HepG2 (cell line): ENCODE measurements around the gene DLL4. TPM values are rescaled to one million over a fixed set of nuclear protein-coding genes. Genes with fewer than 3 reads are reported as not detected.

Experiments
- ATAC-seq: fragments of 200-7000 bp; cut with Tn5 transposase; 3 replicates; pipeline ENCODE4 v1.9.1; 2020; ENCODE audit warnings: mild to moderate bottlenecking, moderate library complexity
- BruUV-seq: library from RNA; stranded (reverse); fragments of 400-500 nt; replicated peaks from 2 replicates; lab custom pipeline; 2021; lab: Mats Ljungman, UMichigan
- CTCF ChIA-PET: fragments of 300-600 bp; formaldehyde crosslinking; extraction: SDS; loops from one replicate; lab custom pipeline; 2021; ENCODE audit warnings: low total read pairs, inconsistent platforms, low intra/inter-chr PET ratio; lab: Yijun Ruan, JAX
- POLR2A ChIA-PET: fragments of 350-600 bp; sonication (Branson Sonifier 250); formaldehyde crosslinking; loops from one replicate; lab custom pipeline; 2020; ENCODE audit warnings: antibody characterized with exemption, inconsistent platforms; lab: Yijun Ruan, JAX
- DNase-seq: peaks from one replicate; pipeline ENCODE4 v3.0.0-alpha.2; 2015; ENCODE audit warnings: low spot score
- FAIRE-seq: peaks from 3 replicates; lab custom pipeline; 2011; peaks lifted over from hg19 to GRCh38; lab: Jason Lieb, UNC
- H2AFZ ChIP-seq: one replicate; pipeline ENCODE4 v1.6.1; 2011; ENCODE audit warnings: low read length, inconsistent platforms
- H3K27ac ChIP-seq: fragments of 300-600 bp; 3 replicates; pipeline ENCODE4 v1.8.0; 2011; ENCODE audit warnings: mixed run types, mild to moderate bottlenecking, mixed read lengths, low read length, inconsistent platforms; ENCODE audit not compliant: insufficient read depth; ENCODE audit errors: extremely low read length
- H3K27me3 ChIP-seq, 2 experiments: fragments of 200-600 bp in 1 of 2; 2 replicates in 1 of 2; 3 replicates in 1 of 2; pipeline versions ENCODE4 v1.6.0 to v1.8.0; 2011; ENCODE audit warnings: low read length in 2 of 2, mild to moderate bottlenecking in 2 of 2, moderate library complexity in 2 of 2, inconsistent platforms in 1 of 2; ENCODE audit not compliant: insufficient read depth in 2 of 2, control insufficient read depth in 1 of 2
- H3K36me3 ChIP-seq, 2 experiments: fragments of 200-600 bp in 1 of 2; replicated peaks in 1 of 2; 2 replicates in 1 of 2; 3 replicates in 1 of 2; pipeline versions ENCODE4 v1.5.1 to v1.8.0; 2011; ENCODE audit warnings: low read length in 2 of 2, inconsistent platforms in 1 of 2; ENCODE audit not compliant: insufficient read depth in 2 of 2, control insufficient read depth in 1 of 2
- H3K4me1 ChIP-seq: 2 replicates; pipeline ENCODE4 v1.5.1; 2012; ENCODE audit warnings: low read length, inconsistent platforms; ENCODE audit not compliant: insufficient read depth
- H3K4me2 ChIP-seq: 2 replicates; pipeline ENCODE4 v1.6.0; 2011; ENCODE audit warnings: low read depth, low read length, inconsistent platforms
- H3K4me3 ChIP-seq, 3 experiments: fragments of 200-600 bp in 1 of 3; sonication (generic), shearing (Covaris generic) in 1 of 3; replicated peaks in 1 of 3; 2 replicates each; pipeline ENCODE4 v1.5.1; 2011 to 2016; ENCODE audit warnings: low read length in 3 of 3, inconsistent platforms in 2 of 3, low read depth in 2 of 3, mild to moderate bottlenecking in 2 of 3, control low read depth in 1 of 3, mixed read lengths in 1 of 3; ENCODE audit not compliant: insufficient read depth in 1 of 3
- H3K79me2 ChIP-seq: one replicate; pipeline ENCODE4 v1.6.1; 2011; ENCODE audit warnings: low read length, inconsistent platforms; ENCODE audit not compliant: insufficient read depth
- H3K9ac ChIP-seq: 2 replicates; pipeline ENCODE4 v1.6.0; 2011; ENCODE audit warnings: mild to moderate bottlenecking, low read depth, low read length, inconsistent platforms; ENCODE audit not compliant: insufficient read depth
- H3K9me3 ChIP-seq: 2 replicates; pipeline ENCODE4 v1.5.1; 2012; ENCODE audit warnings: mild to moderate bottlenecking, low read length
- H4K20me1 ChIP-seq: 2 replicates; pipeline ENCODE4 v1.6.0; 2011; ENCODE audit warnings: inconsistent platforms, mild to moderate bottlenecking, low read length, moderate library complexity; ENCODE audit not compliant: insufficient read depth
- CAMTA2 ChIP-seq: sonication (generic); formaldehyde crosslinking; IDR thresholded peaks from 2 replicates; pipeline ENCODE4 v1.4.0; 2020; ENCODE audit warnings: mild to moderate bottlenecking, missing genetic modification reagents, borderline replicate concordance
- CREM ChIP-seq, 2 experiments: sonication (generic) in 1 of 2; formaldehyde crosslinking in 1 of 2; IDR thresholded peaks; 2 replicates each; pipeline versions ENCODE4 v1.4.0 to v1.6.1; 2016 to 2020; ENCODE audit warnings: antibody characterized with exemption in 1 of 2, mild to moderate bottlenecking in 1 of 2, missing genetic modification reagents in 1 of 2
- GRHL1 ChIP-seq: sonication (generic); formaldehyde crosslinking; conservative IDR thresholded peaks from 2 replicates; pipeline ENCODE4 v1.8.0; 2022; ENCODE audit warnings: missing genetic modification reagents
- IKZF4 ChIP-seq: sonication (generic); formaldehyde crosslinking; IDR thresholded peaks from 2 replicates; pipeline ENCODE4 v1.5.1; 2020; ENCODE audit warnings: borderline replicate concordance, mild to moderate bottlenecking, low read depth, missing genetic modification reagents; ENCODE audit errors: not compliant biosample characterization
- KLF11 ChIP-seq: IDR thresholded peaks from 2 replicates; pipeline ENCODE4 v1.6.1; 2016; ENCODE audit warnings: missing compliant biosample characterization
- KLF9 ChIP-seq: IDR thresholded peaks from 2 replicates; pipeline ENCODE4 v1.6.1; 2016; ENCODE audit warnings: low read depth
- NFRKB ChIP-seq: fragments of 450-650 bp; IDR thresholded peaks from 2 replicates; pipeline ENCODE4 v1.6.1; 2017
- PRDM15 ChIP-seq: sonication (generic); formaldehyde crosslinking; IDR thresholded peaks from 2 replicates; pipeline ENCODE4 v1.4.0; 2020; ENCODE audit warnings: missing genetic modification reagents
- RAD51 ChIP-seq: fragments of 450-650 bp; IDR thresholded peaks from 2 replicates; pipeline ENCODE4 v1.6.1; 2016; ENCODE audit warnings: borderline replicate concordance
- REL ChIP-seq: sonication (generic); formaldehyde crosslinking; conservative IDR thresholded peaks from 2 replicates; pipeline ENCODE4 v1.8.0; 2022; ENCODE audit warnings: mild to moderate bottlenecking, missing genetic modification reagents, moderate library complexity
- SAFB2 ChIP-seq: sonication (generic); formaldehyde crosslinking; IDR thresholded peaks from 2 replicates; pipeline ENCODE4 v1.5.1; 2020; ENCODE audit warnings: missing genetic modification reagents, low read depth, mild to moderate bottlenecking, borderline replicate concordance
- SAP130 ChIP-seq: IDR thresholded peaks from 2 replicates; pipeline ENCODE4 v1.6.1; 2016; ENCODE audit warnings: low read depth
- TAF15 ChIP-seq: fragments of 200-400 bp; formaldehyde crosslinking; IDR thresholded peaks from one replicate; pipeline ENCODE4 v1.6.1; 2018; ENCODE audit warnings: mild to moderate bottlenecking, low read depth, low read length; ENCODE audit not compliant: poor library complexity, severe bottlenecking
- ZMYM4 ChIP-seq: sonication (generic); formaldehyde crosslinking; IDR thresholded peaks from 2 replicates; pipeline ENCODE4 v1.8.1; 2023; ENCODE audit warnings: mild to moderate bottlenecking, missing genetic modification reagents
- ZNF234 ChIP-seq: sonication (generic); formaldehyde crosslinking; conservative IDR thresholded peaks from 2 replicates; pipeline ENCODE4 v1.5.1; 2020; ENCODE audit warnings: mild to moderate bottlenecking, missing genetic modification reagents
- ZNF383 ChIP-seq: sonication (generic); formaldehyde crosslinking; IDR thresholded peaks from 2 replicates; pipeline ENCODE4 v1.4.0; 2020; ENCODE audit warnings: missing genetic modification reagents, mild to moderate bottlenecking, borderline replicate concordance
- WGBS: methylation state at CpG from one replicate; pipeline ENCODE4 v1.1.6; 2017; ENCODE audit warnings: low lambda C conversion rate; 5-methylcytosine and 5-hydroxymethylcytosine counted together
- in situ Hi-C: cut with HindIII; loops from 2 replicates; pipeline ENCODE4 v1.10.0; 2017; ENCODE audit warnings: low pct_unique_long_range_greater_than_20kb; ENCODE audit not compliant: extremely low pct_ligation_motif_present
- intact Hi-C: fragments of 100-400 bp; cut with micrococcal nuclease; formaldehyde crosslinking; loops from one replicate; pipeline ENCODE4 v1.10.0; 2022; ENCODE audit not compliant: unreplicated experiment
- polyA plus RNA-seq, 8 experiments: library from polyadenylated mRNA; depleted of rRNA in 3 of 8; stranded (reverse) in 7 of 8; unstranded in 1 of 8; fragments of >200 nt; fragmentation: Illumina TruSeq in 4 of 8; extraction: Trizol in 4 of 8; gene quantifications; 2 replicates each; pipeline versions ENCODE4 v1.2.1 to v1.2.3, GENCODE V29; 2011 to 2016; ENCODE audit warnings: low read depth in 4 of 8, missing spikeins in 1 of 8, mixed read lengths in 1 of 8; ENCODE audit not compliant: insufficient read depth in 1 of 8
- total RNA-seq, 5 experiments: library from RNA; depleted of rRNA; stranded (reverse); fragments of >200 nt; fragmentation: Illumina TruSeq; extraction: Trizol; gene quantifications; 2 replicates each; pipeline ENCODE4 v1.2.3, GENCODE V29; 2016; ENCODE audit warnings: low read depth in 1 of 5
- TF ChIP-seq, protein P1 (sequence below): sonication (generic); formaldehyde crosslinking; IDR thresholded peaks from 2 replicates; pipeline ENCODE4 v1.5.1; 2020; ENCODE audit warnings: missing genetic modification reagents, mild to moderate bottlenecking, borderline replicate concordance

The DLL4 gene
- total and polyA plus RNA-seq, 2 of the 13 experiments (the other 11 are each of a cell fraction or from before 2014, with no cell fraction given): 0.20 to 0.25 TPM

DNA sequence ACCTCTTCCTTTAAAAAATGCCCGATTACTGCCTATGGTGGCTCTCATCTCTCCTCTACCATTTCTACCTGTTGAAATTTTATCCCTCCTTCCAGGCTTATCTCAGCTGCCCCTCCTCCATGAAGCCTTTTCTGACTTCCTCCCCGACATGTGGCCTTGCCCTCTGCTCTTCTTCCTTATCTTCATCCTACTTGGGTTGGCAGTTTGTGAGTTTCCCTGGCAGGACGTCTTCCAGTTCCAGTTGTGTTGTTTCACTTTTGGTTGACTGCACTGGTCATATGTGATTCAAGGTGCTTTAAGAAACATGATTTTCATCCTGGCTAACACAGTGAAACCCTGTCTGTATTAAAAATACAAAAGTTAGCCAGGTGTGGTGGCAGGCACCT is 4.4 kb downstream of the DLL4 start (continued):
- TF ChIP-seq TAF15 (no peak), KLF11 (CRISPR knock-in tag) (no peak), ZNF234 (CRISPR knock-in tag) (no peak), REL (0 out of 2 replicates have a peak, but pooled peaks have one; percentile 29), SAP130 (CRISPR knock-in tag) (no peak), SAFB2 (CRISPR knock-in tag) (no peak)

DNA sequence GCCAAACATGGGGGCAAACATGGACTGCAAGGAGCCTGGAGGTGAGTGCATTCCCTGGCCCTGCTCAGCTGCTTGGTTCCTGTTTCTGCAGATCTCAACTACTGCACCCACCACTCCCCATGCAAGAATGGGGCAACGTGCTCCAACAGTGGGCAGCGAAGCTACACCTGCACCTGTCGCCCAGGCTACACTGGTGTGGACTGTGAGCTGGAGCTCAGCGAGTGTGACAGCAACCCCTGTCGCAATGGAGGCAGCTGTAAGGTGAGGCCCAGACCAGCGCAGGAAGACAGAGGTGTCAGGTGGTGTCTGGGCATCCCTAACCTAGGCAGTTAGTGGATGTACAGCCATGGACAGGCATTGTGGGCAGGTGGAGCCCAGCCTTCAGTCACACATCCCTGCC is 5.3 kb downstream of the DLL4 start:
- in situ Hi-C loops: no loop called here
- no peaks in the 10 kb centered on the region for H3K79me2 ChIP-seq
- FAIRE-seq (no peak), DNase-seq (no peak), ATAC-seq (no peak)
- no peak overlapping the region for H2AFZ ChIP-seq
- H3K4me3 ChIP-seq: no peak overlapping the region
- no peak overlapping the region for H3K9ac ChIP-seq
- H3K9me3 ChIP-seq: no peaks in the 10 kb centered on the region
- H3K4me2 ChIP-seq: no peak overlapping the region
- intact Hi-C loops: no loop called here
- H3K27ac ChIP-seq: no peak overlapping the region
- H3K4me1 ChIP-seq: peaks cover 85% of the 10 kb centered on the region
- WGBS: 43% methylated on average over 3 of the region's 6 CpGs
- BruUV-seq: no TSS peak
- ChIA-PET POLR2A (no interaction called here), CTCF (no interaction called here)
- peaks cover 4 to 24% of the 10 kb centered on the region in 2 experiments for H3K27me3 ChIP-seq
- H3K36me3 ChIP-seq: no peaks in the 10 kb centered on the region
- no peaks in the 10 kb centered on the region for H4K20me1 ChIP-seq
- TF ChIP-seq KLF9 (CRISPR knock-in tag) (no peak), RAD51 (no peak), ZMYM4 (CRISPR knock-in tag) (no peak), CAMTA2 (CRISPR knock-in tag) (no peak), CREM (IDR thresholded peaks at IDR 0.05) (no peak), CREM (CRISPR knock-in tag; IDR thresholded peaks at IDR 0.05) (no peak), ZNF383 (no peak), NFRKB (no peak), IKZF4 (CRISPR knock-in tag) (no peak), PRDM15 (CRISPR knock-in tag) (no peak), GRHL1 (CRISPR knock-in tag) (no peak)
- TF ChIP-seq, protein P1, sequence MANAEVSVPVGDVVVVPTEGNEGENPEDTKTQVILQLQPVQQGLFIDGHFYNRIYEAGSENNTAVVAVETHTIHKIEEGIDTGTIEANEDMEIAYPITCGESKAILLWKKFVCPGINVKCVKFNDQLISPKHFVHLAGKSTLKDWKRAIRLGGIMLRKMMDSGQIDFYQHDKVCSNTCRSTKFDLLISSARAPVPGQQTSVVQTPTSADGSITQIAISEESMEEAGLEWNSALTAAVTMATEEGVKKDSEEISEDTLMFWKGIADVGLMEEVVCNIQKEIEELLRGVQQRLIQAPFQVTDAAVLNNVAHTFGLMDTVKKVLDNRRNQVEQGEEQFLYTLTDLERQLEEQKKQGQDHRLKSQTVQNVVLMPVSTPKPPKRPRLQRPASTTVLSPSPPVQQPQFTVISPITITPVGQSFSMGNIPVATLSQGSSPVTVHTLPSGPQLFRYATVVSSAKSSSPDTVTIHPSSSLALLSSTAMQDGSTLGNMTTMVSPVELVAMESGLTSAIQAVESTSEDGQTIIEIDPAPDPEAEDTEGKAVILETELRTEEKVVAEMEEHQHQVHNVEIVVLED (CRISPR knock-in tag): no peak
